Measurements from ENCODE around the gene ACTG1. TPM values are rescaled to one million over a fixed set of nuclear protein-coding genes. Genes with fewer than 3 reads are reported as not detected.

ACTG1 gene
- total RNA-seq, 1 donor from 2014 or later: 3,227 TPM

DNA sequence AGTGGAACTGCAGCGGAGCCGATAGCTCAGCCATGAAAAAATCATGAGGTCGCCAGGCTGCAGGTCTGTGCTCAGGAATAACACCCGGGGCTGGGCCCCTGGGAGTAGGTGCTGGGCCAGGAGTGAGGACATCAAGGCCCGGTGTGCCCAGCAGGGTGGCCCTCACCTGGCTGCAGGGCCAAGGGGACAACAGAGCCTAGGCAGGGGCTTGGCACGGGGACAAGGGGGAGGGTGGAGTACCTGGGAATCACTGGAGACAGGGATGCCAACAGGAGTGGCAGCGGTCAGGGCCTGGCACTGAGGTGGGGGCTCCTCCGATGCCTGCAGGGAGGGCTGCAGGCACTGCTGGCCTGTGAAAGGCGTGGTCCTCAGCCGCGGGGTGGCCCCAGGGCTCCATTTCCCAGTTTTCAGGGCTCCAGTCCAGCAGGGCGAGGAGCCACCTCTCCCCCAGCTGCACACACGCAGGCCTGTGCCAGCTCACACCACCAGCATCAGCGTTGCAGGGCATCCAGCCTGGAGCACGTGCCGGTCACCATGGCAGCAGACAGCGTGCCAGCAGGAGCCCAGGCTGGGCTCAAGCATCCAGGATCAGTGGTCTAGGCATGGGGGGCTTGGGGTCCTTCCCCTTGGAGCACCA is 10.9 kb upstream of the ACTG1 start:
- H3K9me3 Mint-ChIP-seq (ENCODE audit: low read depth): no peaks in the 10 kb centered on the region
- TF ChIP-seq, protein P1, sequence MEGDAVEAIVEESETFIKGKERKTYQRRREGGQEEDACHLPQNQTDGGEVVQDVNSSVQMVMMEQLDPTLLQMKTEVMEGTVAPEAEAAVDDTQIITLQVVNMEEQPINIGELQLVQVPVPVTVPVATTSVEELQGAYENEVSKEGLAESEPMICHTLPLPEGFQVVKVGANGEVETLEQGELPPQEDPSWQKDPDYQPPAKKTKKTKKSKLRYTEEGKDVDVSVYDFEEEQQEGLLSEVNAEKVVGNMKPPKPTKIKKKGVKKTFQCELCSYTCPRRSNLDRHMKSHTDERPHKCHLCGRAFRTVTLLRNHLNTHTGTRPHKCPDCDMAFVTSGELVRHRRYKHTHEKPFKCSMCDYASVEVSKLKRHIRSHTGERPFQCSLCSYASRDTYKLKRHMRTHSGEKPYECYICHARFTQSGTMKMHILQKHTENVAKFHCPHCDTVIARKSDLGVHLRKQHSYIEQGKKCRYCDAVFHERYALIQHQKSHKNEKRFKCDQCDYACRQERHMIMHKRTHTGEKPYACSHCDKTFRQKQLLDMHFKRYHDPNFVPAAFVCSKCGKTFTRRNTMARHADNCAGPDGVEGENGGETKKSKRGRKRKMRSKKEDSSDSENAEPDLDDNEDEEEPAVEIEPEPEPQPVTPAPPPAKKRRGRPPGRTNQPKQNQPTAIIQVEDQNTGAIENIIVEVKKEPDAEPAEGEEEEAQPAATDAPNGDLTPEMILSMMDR (IDR thresholded peaks at IDR 0.05; ENCODE audit: unreplicated experiment): no peak
- H3K4me1 Mint-ChIP-seq (ENCODE audit: low read depth): peaks cover 7% of the 10 kb centered on the region
- H3K36me3 Mint-ChIP-seq (ENCODE audit: insufficient read depth): no peaks in the 10 kb centered on the region
- peaks cover 22% of the 10 kb centered on the region for H3K27me3 Mint-ChIP-seq
- no peak overlapping the region for H3K27ac Mint-ChIP-seq
- DNase-seq (ENCODE audit: low spot score, unreplicated experiment): no peak
- H3K4me3 Mint-ChIP-seq (ENCODE audit: low read depth): no peak overlapping the region

GRCh38 chr17:81522491-81523401 is 10.1 kb upstream of the ACTG1 start:
- Mint-ChIP-seq H3K4me1 (ENCODE audit: low read depth) (peaks cover 11% of the 10 kb centered on the region), H3K27ac (no peak overlapping the region), H3K27me3 (peaks cover 25% of the 10 kb centered on the region), H3K9me3 (ENCODE audit: low read depth) (no peaks in the 10 kb centered on the region), H3K4me3 (ENCODE audit: low read depth) (no peak overlapping the region), H3K36me3 (ENCODE audit: insufficient read depth) (peaks cover 1% of the 10 kb centered on the region)
- DNase-seq (ENCODE audit: low spot score, unreplicated experiment): peak; percentile 44
- TF ChIP-seq, protein P1 (IDR thresholded peaks at IDR 0.05; ENCODE audit: unreplicated experiment): peak; percentile 58

GRCh38 chr17:81520021-81520901 is 7.7 kb upstream of the ACTG1 start:
- peak overlapping the region; percentile 52 for H3K4me3 Mint-ChIP-seq (ENCODE audit: low read depth)
- H3K27me3 Mint-ChIP-seq: peaks cover 22% of the 10 kb centered on the region
- TF ChIP-seq, protein P1 (IDR thresholded peaks at IDR 0.05; ENCODE audit: unreplicated experiment): no peak
- DNase-seq (ENCODE audit: low spot score, unreplicated experiment): peak; percentile 13
- H3K27ac Mint-ChIP-seq: no peak overlapping the region
- peaks cover 1% of the 10 kb centered on the region for H3K36me3 Mint-ChIP-seq (ENCODE audit: insufficient read depth)
- H3K9me3 Mint-ChIP-seq (ENCODE audit: low read depth): no peaks in the 10 kb centered on the region
- H3K4me1 Mint-ChIP-seq (ENCODE audit: low read depth): peaks cover 12% of the 10 kb centered on the region

DNA sequence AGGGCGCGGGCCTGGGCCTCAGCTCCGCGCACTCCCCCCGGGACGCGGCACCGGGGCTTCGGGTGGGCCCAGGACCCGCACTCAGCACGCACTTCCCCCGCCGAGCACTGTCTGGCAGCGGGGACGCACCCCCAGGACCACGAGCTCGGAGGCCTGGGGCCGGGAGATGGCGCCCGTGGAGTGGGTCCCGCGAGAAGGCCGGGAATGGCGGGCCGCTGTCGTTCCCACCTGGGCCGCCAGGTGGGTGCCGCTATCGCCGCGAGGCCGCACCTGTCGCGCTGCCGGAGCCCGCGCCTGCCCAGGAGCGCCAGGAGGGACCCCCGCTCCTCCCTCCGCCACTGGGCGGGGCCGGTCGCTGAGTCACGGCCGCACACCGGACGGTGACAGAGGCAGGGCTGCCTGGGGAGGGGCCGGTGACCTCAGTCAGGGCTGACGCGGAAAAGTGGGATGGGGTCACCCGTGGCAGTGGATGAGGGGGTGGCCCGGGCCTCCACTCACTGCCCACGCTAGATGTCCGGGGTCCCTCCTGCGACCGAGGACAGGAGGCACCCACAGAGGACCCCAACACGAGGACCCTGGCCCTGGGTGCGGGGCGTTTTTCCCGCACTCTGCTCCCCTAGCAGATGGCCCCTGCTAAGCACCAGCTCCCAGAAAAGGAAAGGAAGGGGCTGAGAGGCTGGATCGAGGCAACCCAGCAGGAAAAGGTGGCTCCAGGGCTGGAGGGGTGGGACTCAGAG is 6.9 kb upstream of the ACTG1 start:
- Mint-ChIP-seq H3K4me1 (ENCODE audit: low read depth) (peaks cover 12% of the 10 kb centered on the region), H3K27me3 (peaks cover 22% of the 10 kb centered on the region), H3K9me3 (ENCODE audit: low read depth) (no peaks in the 10 kb centered on the region), H3K4me3 (ENCODE audit: low read depth) (peak overlapping the region; percentile 52), H3K36me3 (ENCODE audit: insufficient read depth) (peaks cover 1% of the 10 kb centered on the region), H3K27ac (no peak overlapping the region)
- TF ChIP-seq, protein P1 (IDR thresholded peaks at IDR 0.05; ENCODE audit: unreplicated experiment): peak; percentile 72
- peak; percentile 80 for DNase-seq (ENCODE audit: low spot score, unreplicated experiment)
